Progenitor cell of endocrine pancreas (in vitro differentiated cells): Measurements from ENCODE around the gene CHML. TPM values are rescaled to one million over a fixed set of nuclear protein-coding genes. Genes with fewer than 3 reads are reported as not detected.

Experiments used
- DNase-seq: peaks from one replicate; pipeline ENCODE4 v3.0.0; 2021; ENCODE audit warnings: low spot score; ENCODE audit not compliant: unreplicated experiment
- H3K27ac Mint-ChIP-seq: 2 replicates; pipeline ENCODE4 v1.8.0; 2021; ENCODE audit warnings: mild to moderate bottlenecking, moderate library complexity, mixed read lengths
- H3K27me3 Mint-ChIP-seq: 2 replicates; pipeline ENCODE4 v1.8.0; 2021; ENCODE audit warnings: mixed read lengths
- H3K36me3 Mint-ChIP-seq: 2 replicates; pipeline ENCODE4 v1.8.0; 2022; ENCODE audit warnings: mixed read lengths; ENCODE audit not compliant: insufficient read depth
- H3K4me1 Mint-ChIP-seq: 2 replicates; pipeline ENCODE4 v1.8.0; 2021; ENCODE audit warnings: low read depth, mixed read lengths
- H3K4me3 Mint-ChIP-seq: 2 replicates; pipeline ENCODE4 v1.8.0; 2021; ENCODE audit warnings: low read depth, mild to moderate bottlenecking, moderate library complexity, mixed read lengths
- H3K9me3 Mint-ChIP-seq: 2 replicates; pipeline ENCODE4 v1.8.0; 2021; ENCODE audit warnings: low read depth, mixed read lengths
- total RNA-seq: library from RNA; stranded (reverse); gene quantifications from 2 replicates; pipeline ENCODE4 v1.2.1, GENCODE V29; 2021
- TF ChIP-seq, protein P1 (sequence below): fragments of 200-600 bp; sonication (generic); IDR thresholded peaks from one replicate; pipeline ENCODE4 v1.5.0; 2021; ENCODE audit warnings: antibody characterized with exemption, mild to moderate bottlenecking; ENCODE audit not compliant: unreplicated experiment

CHML gene
- total RNA-seq, 1 donor from 2014 or later = 19.9 TPM

DNA sequence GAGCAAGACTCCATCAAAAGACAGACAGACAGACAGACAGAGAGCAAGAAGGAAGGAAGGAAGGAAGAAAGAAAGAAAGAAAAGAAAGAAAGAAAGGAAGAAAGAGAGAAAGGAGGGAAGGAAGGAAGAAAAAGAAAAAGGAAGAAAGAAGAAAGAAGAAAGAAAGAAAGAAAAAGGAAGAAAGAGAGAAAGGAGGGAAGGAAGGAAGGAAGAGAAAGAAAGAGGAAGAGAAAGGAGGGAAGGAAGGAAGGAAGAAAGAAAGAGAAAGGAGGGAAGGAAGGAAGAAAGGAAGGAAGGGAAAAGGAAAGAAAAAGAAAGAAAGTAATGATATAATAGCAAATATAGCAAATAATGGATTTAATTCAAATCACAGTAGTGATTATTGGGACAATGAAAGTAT is 32.7 kb downstream of the CHML start:
- H3K4me1 Mint-ChIP-seq = peaks cover 10% of the 10 kb centered on the region
- TF ChIP-seq, protein P1, sequence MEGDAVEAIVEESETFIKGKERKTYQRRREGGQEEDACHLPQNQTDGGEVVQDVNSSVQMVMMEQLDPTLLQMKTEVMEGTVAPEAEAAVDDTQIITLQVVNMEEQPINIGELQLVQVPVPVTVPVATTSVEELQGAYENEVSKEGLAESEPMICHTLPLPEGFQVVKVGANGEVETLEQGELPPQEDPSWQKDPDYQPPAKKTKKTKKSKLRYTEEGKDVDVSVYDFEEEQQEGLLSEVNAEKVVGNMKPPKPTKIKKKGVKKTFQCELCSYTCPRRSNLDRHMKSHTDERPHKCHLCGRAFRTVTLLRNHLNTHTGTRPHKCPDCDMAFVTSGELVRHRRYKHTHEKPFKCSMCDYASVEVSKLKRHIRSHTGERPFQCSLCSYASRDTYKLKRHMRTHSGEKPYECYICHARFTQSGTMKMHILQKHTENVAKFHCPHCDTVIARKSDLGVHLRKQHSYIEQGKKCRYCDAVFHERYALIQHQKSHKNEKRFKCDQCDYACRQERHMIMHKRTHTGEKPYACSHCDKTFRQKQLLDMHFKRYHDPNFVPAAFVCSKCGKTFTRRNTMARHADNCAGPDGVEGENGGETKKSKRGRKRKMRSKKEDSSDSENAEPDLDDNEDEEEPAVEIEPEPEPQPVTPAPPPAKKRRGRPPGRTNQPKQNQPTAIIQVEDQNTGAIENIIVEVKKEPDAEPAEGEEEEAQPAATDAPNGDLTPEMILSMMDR = no peak
- no peak overlapping the region for H3K27ac Mint-ChIP-seq
- DNase-seq = no peak
- H3K4me3 Mint-ChIP-seq = no peak overlapping the region
- peaks cover 5% of the 10 kb centered on the region for H3K36me3 Mint-ChIP-seq
- H3K27me3 Mint-ChIP-seq = no peaks in the 10 kb centered on the region
- H3K9me3 Mint-ChIP-seq = no peaks in the 10 kb centered on the region

DNA sequence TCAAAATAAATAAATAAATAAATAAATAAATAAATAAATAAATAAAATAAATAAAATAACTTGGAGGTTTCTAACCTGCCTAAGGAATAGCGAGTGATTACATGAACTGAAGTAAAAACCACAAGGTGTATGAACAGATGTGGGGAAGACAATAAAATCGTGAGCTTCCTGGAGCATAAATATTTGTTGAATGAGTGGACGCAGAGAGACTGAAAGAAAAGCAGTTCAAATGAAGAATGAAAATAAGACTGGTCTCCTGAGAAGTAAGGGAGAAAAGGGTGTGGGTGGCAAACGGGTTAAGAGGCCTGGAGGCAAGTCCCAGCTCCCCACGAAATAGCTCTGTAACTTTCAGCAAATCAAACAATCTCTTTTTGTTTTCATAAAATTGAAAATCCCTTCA is 33.6 kb downstream of the CHML start:
- H3K9me3 Mint-ChIP-seq = no peaks in the 10 kb centered on the region
- H3K36me3 Mint-ChIP-seq = peaks cover 11% of the 10 kb centered on the region
- TF ChIP-seq, protein P1 = no peak
- no peak overlapping the region for H3K4me3 Mint-ChIP-seq
- DNase-seq = no peak
- no peak overlapping the region for H3K27ac Mint-ChIP-seq
- peaks cover 10% of the 10 kb centered on the region for H3K4me1 Mint-ChIP-seq
- no peaks in the 10 kb centered on the region for H3K27me3 Mint-ChIP-seq

DNA sequence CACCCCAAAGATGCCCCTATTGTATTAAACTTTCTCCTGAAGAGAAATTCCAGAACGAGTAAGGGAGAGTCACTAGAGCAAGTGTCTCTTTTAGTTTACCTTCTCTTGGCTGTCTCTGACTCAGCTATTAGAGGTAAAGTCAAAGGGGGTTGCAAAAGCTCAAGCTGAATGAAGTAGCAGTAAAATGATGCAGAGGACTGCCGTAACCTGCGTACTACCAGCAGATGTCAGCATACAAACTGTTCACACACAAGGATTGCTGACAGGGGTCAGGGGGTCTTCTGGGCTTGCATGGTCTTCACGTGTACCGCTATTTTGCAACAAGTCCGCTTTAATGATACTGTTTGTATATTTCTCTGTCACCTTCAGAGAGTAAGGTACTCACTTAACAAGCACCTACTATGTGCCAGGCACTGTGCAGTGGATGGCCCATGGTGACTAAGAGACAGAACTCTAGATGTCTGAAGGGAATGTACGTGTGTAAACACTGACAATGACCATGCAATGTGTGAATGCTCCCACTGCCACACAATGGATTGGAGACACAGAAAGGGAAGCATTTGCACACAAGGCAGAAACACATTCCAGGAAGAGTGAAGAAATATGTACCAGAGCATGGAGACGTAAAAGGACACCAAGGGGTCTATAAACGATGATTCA is 34.9 kb downstream of the CHML start:
- no peaks in the 10 kb centered on the region for H3K27me3 Mint-ChIP-seq
- no peak for DNase-seq
- H3K4me3 Mint-ChIP-seq = no peak overlapping the region
- no peaks in the 10 kb centered on the region for H3K9me3 Mint-ChIP-seq
- peaks cover 14% of the 10 kb centered on the region for H3K36me3 Mint-ChIP-seq
- peaks cover 10% of the 10 kb centered on the region for H3K4me1 Mint-ChIP-seq
- TF ChIP-seq, protein P1 = peak; percentile 51
- no peak overlapping the region for H3K27ac Mint-ChIP-seq

DNA sequence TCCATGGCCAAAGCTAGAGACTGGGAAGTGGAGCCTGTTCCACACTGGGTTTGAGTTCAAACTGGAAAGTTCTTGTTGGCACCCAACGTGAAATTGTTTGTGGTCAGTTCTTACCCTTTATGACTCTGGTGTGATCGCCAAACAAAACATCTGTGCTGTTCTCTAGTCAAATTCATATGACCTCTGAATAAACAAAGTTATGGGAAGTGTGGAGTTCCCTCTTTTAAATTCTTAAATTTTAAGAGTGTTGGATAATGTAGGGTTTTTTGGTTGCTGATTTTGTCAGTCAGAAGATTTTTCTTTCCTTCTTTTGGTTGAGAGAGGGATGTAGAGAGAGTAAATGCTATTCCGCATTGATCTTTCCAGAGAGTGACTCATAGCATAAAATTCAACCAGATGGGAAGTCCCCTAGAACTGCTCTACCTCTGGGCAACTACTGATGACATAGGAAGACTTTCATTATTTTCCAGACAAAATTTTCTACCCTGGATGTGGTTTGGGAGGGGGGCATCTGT is 36.4 kb downstream of the CHML start:
- TF ChIP-seq, protein P1 = no peak
- H3K4me3 Mint-ChIP-seq = no peak overlapping the region
- peaks cover 14% of the 10 kb centered on the region for H3K36me3 Mint-ChIP-seq
- no peak for DNase-seq
- no peaks in the 10 kb centered on the region for H3K27me3 Mint-ChIP-seq
- H3K9me3 Mint-ChIP-seq = no peaks in the 10 kb centered on the region
- peaks cover 7% of the 10 kb centered on the region for H3K4me1 Mint-ChIP-seq
- no peak overlapping the region for H3K27ac Mint-ChIP-seq

DNA sequence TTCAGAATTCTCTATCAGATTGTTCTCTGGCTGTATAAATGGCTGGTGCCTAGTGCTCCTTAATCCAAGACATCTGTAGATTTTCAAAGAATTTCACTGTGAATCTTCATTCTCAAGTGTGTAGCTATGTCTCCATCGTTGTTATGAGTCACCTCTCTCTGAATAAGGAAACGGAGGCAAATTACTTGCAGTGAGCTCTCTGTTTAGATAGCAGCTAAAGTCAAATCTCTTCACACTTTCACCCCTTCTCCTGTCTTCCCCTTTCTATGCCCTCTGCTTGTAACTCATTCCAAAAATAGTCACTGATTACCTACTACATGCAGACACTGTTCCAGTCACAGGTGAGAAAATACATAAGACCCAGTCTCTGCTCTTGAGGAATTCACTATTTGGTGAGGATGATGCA is 39.7 kb downstream of the CHML start:
- DNase-seq = no peak
- TF ChIP-seq, protein P1 = no peak
- Mint-ChIP-seq H3K36me3 (peaks cover 16% of the 10 kb centered on the region), H3K27me3 (no peaks in the 10 kb centered on the region), H3K27ac (no peak overlapping the region), H3K4me1 (no peaks in the 10 kb centered on the region), H3K4me3 (no peak overlapping the region), H3K9me3 (no peaks in the 10 kb centered on the region)
